ENCODE data around the gene BRD3.

Gene BRD3

DNA sequence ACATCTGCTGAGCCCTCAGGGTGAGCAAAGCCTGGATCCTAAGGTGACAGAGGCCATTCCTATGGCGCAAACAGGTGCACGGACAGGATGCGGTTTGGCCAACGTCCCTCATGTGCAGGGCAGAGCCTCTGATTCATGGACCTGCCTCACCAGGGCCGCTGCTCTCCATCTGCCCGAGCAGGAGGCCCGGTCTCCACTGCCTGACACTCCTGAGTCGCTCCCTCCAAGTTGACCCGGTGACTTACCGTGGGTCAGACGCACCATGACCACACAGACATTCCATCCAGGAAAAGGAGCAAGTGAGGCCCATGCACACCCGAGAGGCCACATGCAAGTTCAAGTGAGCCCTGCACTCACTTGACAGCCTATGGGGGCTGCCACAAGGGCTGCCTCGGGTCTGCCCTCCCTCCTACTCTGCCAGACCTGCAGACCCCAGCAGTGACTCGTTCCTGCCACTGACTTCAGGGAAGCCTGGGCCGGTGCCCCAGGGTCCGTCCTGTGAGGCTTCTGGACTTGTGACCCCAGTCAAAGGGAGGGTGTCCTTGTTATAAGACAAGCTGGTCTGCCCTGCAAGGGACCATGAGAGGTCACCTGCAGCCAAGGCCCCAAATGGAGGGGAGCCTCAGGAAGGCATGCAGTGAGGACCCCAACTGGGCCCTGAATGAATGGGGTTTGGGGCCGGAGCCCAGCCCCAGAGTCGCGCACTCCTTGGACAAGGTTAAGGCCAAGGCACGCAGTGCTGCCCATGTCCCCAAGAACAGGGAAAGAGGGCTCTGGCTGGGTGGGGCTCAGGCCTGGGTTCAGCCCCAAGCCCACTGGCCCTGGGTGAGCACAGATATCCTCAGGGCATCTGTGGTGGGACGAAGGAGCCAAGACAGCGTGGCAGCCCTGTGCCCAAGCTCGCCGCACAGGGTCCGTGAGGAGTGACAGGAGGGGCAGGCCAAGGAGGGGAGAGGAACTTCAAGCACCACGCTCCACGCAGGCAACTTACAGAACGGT is 32.5 kb downstream of the BRD3 start:
- DNase-seq = no peak

DNA sequence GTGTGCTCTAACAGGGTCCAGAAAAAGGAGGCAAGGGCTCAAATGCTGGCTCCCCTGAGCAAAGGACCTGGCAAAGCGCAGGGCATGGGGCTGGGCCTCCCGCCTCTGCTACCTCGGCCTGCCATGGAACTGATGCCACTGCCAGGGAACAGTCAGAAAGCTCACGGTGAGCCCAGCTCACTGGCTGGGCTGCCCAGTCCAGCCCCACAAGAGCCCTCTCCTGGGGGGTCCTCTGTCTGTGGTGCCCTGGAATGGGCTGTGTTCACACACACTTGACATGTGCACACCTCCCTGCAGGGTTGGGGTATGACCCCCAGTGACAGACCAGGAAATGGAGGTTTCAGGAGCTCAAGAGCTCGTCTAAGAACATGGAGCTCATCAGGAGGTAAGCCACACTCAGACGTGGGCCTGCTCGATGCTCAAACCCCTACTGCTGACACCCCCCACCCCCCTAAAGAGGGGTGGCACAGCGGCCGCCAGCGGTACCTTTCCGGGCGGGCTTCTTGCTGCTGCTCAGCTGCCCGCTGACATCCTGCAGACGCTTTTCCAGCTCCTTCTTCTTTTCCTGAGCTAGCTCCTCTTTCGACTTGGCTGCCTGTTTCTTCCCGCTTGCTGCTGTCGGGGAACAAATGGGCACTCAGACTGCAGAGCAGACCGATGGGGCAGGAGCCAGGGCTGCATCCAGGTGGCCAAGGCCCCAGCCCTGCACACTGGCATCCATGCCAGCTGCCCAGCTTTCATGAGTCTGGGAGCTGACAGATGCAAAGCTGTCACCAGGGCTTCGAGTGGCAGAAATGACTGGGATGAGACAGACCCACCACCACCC is 33.4 kb downstream of the BRD3 start:
- no peak for DNase-seq

DNA sequence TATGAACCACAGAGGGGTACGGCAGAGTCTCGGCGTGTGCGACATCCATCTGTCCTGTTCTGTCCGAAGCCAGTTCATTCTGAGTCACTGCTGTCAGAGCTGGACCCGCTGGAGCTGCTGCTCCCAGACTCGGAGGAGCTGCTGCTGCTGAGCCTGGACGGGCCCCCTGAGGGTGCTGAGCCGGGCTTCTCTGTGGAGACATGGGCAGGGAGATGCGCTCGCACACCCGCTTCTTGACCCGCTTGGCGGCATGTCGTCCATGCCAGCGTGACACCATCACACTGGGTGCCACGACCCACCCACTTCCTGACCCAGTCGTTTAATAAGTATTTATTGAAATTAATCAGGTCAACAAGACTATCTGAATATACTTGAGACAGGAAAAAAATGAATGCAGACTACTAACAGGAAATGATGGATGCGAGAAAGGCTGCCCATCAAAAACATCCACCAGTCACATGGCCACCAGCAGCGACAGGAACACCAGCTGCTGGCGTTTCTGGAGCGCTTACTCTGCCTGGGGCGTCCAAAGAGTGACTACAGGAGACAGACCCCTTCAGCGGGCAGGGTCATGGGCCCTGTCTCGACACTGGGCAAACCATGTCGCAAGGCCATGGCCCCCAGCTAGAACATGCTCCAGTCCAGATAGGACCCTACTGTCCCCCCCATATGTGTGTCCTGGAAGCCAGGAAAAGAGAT is 34.2 kb downstream of the BRD3 start:
- DNase-seq = no peak

DNA sequence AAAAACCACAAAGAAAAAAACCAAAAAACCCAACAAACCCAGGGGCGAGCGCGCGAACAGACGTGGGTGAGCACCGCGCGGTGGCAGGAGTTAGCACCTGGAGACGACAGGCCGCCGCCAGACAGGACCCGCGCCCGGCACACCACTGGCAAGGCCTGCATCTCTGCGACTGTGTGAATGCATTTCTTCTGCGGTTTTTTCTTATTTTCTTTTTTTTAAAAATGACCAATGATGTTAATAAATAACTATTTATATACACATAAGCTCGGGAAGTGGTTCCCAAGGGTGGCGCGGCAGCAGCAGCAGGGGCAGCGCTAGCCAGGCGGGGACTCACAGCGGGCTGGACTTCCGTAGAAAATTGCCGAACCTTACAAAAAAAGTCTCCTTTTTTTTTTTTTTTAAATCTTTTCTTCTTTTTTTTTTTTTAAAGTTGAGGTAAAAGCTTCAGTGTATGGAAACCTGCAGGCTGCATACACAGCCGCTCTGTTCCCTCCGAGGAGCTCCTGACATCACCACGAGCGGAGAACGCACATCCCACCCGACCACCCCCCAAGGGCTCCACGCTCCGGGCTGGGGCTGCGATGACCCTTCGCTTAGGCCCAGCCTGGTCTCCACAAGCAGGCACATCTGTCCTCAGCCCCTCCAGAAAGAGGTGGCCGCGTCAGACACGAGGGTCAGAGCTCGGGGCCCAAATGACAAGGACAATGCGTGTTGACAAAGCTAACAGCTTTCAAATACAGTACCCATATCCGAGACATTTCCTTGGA is 35.2 kb downstream of the BRD3 start:
- no peak for DNase-seq

DNA sequence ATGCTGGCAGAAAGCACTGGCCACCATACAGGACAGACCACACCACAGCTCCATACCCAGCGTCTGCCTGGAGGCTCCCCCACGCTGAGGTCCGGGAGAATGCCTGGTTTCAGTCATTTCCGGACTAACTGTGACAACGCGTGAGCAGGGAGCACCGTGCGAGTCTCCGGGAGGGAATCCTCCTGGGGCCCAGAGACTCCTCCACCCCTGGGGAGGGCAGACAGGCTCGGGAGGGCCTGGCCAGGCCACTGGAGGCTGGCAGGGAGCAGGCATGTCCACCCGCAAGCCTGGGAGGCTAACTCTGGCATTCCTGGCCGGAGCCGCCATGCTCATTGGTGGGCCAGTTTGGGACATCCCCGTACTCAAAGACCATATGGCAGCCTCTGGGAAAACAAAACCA is 36.0 kb downstream of the BRD3 start:
- DNase-seq = no peak

GRCh38 chr9:134030821-134031470 is 36.9 kb downstream of the BRD3 start:
- no peak for DNase-seq

DNA sequence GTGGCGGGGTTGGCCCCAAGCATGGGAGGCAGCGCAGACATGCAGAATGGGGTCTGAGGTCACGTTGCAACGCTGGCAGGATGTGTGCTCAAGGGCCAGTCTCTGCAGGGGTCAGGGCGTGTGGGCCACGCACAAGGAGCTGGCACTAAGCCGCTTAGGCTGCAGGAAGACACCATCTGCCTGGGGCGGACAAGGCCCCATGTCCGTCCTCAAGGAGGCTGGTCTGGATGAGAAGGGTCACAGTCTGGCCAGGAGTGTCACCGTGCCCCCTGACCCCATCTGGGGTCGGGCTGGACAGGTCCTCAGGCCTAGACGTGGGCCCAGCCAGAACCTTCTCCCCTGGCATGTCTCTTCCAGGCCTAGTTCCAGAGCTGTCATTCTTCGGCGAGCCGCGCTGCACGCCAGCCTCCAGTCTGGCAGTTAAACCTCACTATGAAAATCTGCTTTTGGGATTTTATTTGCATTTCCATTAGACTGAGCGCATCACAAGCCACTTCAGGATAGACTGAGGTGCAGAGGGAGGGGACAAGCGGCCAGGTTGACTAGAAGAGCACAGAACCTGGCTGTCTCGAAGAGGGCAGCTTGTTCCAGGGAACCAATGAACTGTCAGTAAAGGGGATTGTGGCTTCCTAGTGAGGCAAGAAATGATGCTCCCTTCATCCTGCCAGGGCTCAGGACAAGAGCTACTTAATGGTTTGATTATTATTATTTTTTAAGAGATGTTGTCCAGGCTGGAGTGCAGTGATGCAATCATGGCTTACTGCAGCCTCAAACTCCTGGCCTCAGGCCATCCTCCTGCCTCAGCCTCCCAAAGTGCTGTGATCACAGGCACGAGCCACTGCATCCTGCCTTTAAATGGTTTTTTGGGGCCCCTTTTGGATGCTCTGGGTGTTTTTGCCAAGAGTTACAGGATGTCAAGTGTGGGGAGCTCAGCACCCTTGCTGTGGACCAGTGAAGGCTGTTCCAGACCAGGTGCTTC is 38.3 kb downstream of the BRD3 start:
- DNase-seq = no peak

DNA sequence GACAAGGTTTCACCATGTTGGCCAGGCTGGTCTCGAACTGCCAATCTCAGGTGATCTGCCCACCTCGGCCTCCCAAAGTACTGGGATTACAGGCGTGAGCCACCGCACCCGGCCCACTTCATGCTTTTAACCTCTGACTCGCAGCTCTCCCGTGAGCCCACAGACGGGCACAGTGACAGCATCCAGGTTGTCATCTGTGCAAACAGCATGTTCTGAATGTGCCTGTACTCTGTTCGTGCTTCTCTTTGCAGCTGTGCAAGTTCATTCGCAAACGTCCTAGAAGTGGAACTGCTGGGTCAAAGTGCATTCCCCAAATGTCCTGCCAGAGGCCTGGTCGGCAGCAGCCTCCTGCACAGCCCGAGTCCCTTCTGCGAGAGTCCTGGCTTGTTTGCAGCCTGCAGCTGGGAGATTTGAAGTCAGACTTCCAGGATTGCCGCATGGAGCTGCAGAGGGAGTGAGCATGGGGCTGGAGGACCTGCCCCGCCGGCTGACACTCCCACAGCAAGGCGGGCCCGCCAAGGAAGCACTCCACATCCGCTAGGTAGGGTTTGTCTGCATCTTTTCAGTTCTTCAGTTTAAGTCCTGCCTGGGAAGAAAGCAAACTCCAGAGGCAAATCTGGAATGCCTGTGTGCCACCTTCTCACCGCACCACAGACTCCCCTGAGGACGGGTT is 39.1 kb downstream of the BRD3 start:
- no peak for DNase-seq

GRCh38 chr9:134028076-134028475 is 39.8 kb downstream of the BRD3 start:
- DNase-seq = no peak

DNA sequence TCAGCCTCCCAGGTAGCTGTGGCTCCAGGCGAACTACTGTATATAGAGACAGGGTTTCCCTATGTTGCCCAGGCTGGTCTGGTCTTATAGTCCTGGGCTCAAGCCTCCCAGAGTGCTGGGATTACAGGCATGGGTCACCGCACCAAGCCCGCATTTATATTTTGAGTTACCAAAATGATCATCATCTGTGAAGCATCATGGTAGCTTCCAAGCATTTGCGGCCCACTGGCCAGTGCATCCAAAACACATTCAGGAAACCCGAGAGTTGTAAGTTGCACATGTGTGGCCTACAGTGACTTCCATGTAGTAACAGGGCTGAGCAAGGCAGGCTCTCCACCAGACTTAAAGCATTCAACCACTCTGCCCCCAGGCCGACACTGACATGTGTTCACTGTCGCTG is 40.3 kb downstream of the BRD3 start:
- no peak for DNase-seq

GRCh38 chr9:134026981-134027380 is 40.8 kb downstream of the BRD3 start:
- no peak for DNase-seq

DNA sequence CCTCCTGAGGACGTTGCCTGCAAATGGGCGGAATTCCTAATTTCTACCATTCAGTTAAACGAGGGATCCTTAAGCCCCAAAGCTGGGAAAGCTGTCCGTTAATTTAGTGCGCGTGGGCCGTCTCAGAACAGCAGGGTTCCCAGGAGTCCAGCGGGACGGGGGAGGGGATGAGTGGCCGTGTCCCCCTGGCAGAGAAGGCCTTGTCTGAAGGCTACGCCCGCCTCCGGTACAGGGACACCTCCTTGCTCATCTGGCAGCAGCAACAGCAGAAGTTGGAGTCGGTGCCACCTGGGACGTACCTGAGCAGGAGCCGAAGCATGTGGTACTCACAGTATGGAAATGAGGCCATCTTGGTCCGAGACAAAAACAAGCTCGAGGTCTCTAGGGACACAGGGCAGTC is 41.2 kb downstream of the BRD3 start:
- DNase-seq = no peak

GRCh38 chr9:134025606-134026541 is 42.0 kb downstream of the BRD3 start:
- no peak for DNase-seq

DNA sequence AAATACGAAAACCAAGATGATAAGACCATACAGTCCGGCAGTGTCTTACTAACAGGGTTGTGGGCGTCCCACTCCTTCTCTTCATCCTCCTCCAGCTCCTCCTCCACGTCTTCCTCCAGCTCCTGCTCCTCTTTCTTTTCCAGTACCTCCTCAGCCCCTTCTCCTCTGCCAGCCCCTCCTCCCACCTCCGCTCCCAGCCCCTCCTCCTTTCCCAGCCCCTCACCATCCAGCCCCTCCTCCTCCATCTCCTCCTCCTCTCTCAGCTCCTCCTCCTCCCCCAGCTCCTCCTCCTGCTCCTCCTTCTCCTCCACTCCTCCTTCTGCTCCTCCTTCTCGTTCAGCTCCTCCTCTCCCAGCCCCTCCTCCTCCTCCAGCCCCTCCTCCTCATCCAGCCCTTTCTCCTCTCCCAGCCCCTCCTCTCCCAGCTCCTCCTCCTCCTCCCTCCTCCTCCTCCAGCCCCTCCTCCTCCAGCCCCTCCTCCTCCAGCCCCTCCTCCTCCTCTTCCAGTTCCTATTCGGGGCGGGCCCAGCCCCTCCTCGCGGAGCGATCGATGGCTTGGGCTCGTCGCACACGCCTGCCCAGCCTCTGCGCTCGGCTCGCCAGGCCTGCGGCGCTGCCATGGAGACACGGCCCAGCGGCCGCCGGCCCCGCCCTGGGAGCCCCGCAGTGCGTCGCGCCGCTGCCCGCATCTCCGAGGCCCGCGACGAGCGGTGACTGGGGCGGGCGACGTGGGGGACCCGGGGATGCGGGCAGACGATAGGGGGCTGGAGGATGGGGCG is 42.8 kb downstream of the BRD3 start, which contains the start of gene BRD3OS:
Gene BRD3OS (plus strand): TSS at position 654 of the 778 bp plus-strand sequence. CDS start 1,267 bp downstream, outside the sequence.
- peak; percentile 97 for DNase-seq

DNA sequence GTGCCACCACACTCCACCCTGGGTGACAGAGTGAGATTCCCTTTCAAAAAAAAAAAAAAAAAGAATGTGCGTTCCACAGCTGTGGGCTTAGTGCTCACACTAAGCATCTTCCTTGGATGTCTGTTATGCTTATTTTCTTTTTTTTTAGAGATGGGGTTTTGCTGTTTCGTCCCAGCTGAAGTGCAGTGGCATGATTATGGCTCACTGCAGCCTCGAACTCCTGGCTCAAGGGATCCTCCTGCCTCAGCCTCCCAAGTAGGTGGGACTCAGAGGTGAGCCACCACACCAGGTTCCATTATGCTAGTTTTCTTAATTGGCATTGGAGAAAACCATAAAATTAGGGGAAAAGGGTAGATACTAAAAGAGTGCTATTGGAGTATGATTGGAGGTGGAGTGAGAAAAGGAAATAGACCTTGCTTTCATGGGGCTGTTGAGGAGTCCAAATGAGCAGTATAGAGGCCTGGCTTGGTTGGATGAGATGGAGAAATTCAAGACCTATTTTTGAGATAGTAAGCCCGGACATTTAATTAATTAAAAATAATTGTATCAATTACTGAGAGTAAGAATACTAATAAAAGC is 43.5 kb downstream of the BRD3 start:
- DNase-seq = no peak

DNA sequence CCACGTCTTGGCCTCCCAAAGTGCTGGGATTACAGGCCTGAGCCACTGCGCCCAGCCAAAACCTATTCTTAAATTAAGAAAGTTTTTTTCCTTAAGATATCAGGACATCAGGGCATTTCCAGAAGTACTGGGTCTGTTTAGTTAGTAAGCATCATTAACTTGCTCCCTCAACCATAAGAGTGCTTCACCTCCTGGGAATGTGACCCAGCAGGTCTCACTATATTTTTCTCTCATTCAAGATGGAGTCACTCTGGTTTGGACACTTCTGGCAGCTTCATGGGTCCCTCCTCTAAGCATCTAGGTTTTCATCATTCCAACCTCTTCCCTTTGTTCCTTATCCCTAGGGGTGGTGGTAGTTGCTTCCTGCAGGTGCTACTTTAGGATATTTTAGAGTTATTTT is 52.9 kb downstream of the BRD3 start:
- DNase-seq = no peak

DNA sequence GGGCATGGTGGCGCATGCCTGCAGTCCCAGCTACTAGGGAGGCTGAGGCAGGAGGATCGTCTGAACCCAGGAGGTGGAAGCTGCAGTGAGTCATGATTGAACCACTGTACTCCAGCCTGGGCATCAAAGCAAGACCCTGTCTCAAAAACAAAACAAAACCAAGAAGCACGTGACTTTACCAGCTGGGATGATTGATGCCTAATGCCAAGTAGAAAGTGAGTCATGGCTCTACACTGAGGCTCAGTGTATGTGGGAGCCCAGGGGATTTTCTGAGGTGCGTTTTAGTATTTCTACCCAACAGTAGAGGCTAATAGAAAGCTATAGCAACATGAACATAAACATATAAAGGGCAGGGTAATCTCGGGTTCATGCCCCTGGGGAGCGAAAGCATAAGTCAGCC is 56.4 kb downstream of the BRD3 start:
- no peak for DNase-seq

Measured in CD4-positive, alpha-beta T cell treated with Interleukin-15 for 1 hour (primary cell).